GM12865 (cell line): ENCODE measurements around the gene SOCS6.

Source experiments
- DNase-seq: peaks from one replicate; pipeline ENCODE4 v3.0.0; 2010; ENCODE audit warnings: low read depth
- H3K4me3 ChIP-seq: 2 replicates; pipeline ENCODE4 v1.5.1; 2011; ENCODE audit warnings: mild to moderate bottlenecking, low read depth, low read length, control low read depth
- TF ChIP-seq, protein P1 (sequence below): IDR thresholded peaks from 2 replicates; pipeline ENCODE4 v1.5.1; 2011; ENCODE audit warnings: low read length, control low read depth, low read depth, inconsistent platforms; ENCODE audit not compliant: insufficient read depth; ENCODE audit errors: missing control alignments

SOCS6 gene

DNA sequence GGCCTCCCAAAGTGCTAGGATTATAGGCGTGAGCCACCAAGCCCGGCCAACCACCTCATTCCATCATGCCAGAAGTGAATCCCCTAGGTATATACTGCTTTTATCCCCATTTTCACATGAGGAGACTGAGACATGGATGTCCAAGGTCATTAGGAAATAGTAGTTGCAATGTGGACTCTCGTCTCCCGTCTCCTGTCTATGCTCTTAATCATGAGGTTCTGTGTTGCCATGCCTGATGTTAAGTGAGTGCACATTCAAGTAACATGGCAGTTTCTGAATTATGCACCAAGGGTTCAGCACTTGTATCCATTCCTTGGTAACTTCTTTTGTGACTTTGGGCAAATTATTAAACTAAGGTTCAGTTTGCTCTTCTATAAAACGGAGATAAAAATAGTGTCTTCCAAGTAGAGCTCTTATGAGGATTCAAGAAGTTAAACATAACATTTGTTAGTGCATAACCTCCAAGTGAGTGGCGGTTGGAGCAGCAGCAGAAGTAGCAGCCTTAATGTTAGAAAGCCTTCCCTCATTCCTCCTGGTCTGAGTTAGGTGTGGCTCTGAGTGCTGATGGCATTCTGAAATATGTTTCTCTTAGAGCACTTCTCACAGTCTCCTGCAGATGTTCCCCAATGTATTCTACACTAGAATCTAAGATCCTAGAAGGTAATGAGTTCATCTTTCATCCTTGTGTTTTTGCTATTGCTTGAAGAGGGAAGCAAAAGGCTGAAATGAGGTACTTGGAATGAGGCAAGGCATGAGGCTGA lies 21.9 kb downstream of the SOCS6 start:
- no peak for DNase-seq
- TF ChIP-seq, protein P1, sequence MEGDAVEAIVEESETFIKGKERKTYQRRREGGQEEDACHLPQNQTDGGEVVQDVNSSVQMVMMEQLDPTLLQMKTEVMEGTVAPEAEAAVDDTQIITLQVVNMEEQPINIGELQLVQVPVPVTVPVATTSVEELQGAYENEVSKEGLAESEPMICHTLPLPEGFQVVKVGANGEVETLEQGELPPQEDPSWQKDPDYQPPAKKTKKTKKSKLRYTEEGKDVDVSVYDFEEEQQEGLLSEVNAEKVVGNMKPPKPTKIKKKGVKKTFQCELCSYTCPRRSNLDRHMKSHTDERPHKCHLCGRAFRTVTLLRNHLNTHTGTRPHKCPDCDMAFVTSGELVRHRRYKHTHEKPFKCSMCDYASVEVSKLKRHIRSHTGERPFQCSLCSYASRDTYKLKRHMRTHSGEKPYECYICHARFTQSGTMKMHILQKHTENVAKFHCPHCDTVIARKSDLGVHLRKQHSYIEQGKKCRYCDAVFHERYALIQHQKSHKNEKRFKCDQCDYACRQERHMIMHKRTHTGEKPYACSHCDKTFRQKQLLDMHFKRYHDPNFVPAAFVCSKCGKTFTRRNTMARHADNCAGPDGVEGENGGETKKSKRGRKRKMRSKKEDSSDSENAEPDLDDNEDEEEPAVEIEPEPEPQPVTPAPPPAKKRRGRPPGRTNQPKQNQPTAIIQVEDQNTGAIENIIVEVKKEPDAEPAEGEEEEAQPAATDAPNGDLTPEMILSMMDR: no peak
- H3K4me3 ChIP-seq: no peak overlapping the region

DNA sequence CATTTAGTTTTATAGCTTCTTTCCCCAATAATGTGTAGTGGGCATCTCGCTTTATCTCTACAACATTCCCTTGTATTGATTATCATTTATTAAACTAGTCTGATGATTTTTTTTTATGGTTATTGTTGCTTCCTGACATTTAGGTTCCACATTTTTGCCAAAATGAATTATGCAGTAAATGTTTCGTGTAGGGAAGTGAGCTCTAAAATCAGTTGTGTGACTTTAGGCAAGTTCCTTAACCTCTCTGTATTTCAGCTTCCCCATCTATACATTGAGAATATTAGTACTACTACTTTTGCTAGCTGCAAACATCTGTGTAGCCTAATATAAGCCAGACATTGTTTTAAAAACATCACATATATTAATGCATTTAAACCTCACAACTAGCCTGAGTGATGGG lies 22.9 kb downstream of the SOCS6 start:
- TF ChIP-seq, protein P1: no peak
- H3K4me3 ChIP-seq: no peak overlapping the region

DNA sequence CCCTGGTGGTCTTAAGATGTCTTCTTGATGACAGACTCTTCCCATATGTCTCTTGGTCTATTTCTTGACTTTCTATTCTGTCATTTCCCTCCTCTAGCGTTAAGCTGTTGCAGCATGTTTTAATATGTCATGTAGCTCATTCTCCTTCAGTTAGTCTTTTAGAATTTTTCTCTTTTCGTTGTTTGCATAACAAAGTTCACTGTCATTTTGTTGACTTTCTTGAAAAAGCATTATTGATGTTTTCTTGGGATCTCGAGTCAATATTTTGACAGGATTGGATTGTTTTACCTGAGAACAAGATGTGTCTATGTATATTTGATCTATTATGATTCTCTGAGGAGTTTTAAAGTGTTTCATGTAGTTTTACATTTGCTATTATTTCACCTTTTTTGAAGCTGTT lies 24.8 kb downstream of the SOCS6 start:
- TF ChIP-seq, protein P1: no peak
- H3K4me3 ChIP-seq: no peak overlapping the region
- DNase-seq: no peak

More for the DNA sequence above, 22.9 kb downstream of the SOCS6 start:
- no peak for DNase-seq

DNA sequence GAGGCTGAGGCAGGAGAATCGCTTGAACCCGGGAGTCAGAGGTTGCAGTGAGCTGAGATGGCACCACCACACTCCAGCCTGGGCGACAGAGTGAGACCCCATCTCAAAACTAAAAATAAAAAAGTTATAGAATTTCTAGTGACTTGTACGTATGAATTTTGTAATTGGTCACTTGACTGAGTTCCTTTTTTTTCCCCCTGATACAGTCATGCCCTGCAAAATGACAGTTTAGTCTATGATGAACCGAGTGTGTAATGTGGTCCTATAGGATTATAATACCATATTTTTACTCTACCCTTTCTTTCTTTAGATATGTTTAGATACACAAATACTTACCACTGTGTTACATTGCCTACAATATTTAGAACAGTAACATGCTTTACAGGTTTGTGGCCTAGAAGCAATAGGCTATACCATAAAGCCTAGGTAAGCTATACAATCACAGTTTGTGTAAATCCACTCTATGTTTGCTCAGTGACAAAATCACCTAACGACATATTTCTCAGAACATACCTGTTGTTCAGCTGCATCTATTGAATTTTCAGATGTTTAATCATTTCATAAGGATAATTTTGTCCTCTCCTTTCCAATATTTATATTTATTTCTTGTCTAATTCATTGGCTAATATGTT lies 25.4 kb downstream of the SOCS6 start:
- TF ChIP-seq, protein P1: no peak
- DNase-seq: no peak
- no peak overlapping the region for H3K4me3 ChIP-seq

DNA sequence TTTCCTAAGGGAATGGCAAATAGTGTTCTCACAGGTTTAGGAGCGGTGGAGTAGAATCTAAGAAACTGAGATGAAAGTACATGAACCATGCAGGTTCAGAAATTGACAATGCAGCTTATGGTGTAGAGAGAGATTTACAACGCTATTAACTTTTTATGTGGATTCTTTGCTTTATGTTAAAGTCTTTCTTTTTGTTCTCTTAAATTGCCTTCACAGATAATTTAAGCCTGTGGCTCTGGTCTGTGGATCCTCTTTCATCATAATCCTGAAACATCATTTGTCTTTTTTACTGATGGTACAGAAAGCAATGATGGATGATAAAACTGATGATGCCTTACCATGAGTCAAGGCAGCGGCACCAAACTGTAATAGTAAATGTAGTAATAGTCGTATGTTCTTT lies 30.3 kb downstream of the SOCS6 start:
- TF ChIP-seq, protein P1: no peak
- DNase-seq: no peak
- H3K4me3 ChIP-seq: no peak overlapping the region

DNA sequence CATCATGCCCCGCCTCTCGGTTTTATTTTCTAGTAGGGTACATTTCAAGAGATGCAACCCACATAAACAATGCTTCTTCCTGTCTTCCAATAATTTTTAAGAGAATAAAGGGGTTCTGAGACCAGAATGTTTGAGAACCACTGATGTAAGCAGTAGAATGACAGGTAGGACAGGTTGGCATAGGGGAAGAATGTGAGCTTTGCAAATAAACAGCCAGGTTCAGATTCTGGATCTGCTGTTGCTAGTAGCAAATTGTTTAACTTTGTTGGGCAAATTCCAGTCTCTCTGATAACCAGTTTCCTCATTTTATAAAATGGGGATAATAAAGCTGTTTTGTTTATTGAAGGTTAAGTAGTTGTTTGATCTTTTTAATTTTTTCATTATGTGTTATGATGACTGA lies 32.8 kb downstream of the SOCS6 start:
- no peak for DNase-seq
- TF ChIP-seq, protein P1: no peak
- no peak overlapping the region for H3K4me3 ChIP-seq
